AG04449 (cell line): ENCODE measurements around the gene WNK2.

Source experiments
- CTCF ChIA-PET: fragments of 350-600 bp; formaldehyde crosslinking; extraction: SDS; loops from one replicate; lab custom pipeline; 2021; ENCODE audit warnings: antibody characterized with exemption; lab: Yijun Ruan, JAX
- POLR2A ChIA-PET: fragments of 400-600, 350-600 bp; formaldehyde crosslinking; extraction: SDS; loops from one replicate; lab custom pipeline; 2020; ENCODE audit warnings: antibody characterized with exemption, inconsistent platforms; lab: Yijun Ruan, JAX
- DNase-seq: peaks from one replicate; pipeline ENCODE4 v3.0.0-alpha.2; 2010; ENCODE audit warnings: low read depth, low spot score
- H3K4me3 ChIP-seq: 2 replicates; pipeline ENCODE4 v1.5.1; 2011; ENCODE audit warnings: low read depth, mild to moderate bottlenecking, control low read depth, low read length
- CTCF ChIP-seq: IDR thresholded peaks from one replicate; pipeline ENCODE4 v1.5.1; 2011; ENCODE audit warnings: mild to moderate bottlenecking, moderate library complexity, low read length, control low read depth, inconsistent platforms; ENCODE audit not compliant: insufficient read depth; ENCODE audit errors: missing control alignments

WNK2 gene

DNA sequence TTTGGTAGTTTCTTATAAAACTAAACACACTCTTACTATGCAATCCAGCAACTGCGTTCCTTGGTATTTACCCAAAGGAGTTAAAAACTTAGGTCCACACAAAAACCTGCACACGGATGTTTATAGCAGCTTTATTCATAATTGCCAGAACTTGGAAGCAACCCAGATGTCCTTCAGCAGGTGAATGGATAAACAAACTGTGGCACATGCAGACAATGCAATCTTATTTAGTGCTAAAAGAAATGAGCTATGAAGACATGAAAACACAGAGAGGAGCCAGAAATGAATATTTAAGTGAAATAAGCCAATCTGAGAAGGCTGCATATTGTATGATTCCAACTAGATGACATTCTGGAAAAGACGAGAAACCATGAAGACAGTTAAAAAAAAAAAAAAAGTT is 10.7 kb downstream of the WNK2 start:
- no peak for TF ChIP-seq CTCF
- no peak for DNase-seq
- H3K4me3 ChIP-seq: no peak overlapping the region
- POLR2A ChIA-PET: no interaction called here
- CTCF ChIA-PET: no interaction called here

DNA sequence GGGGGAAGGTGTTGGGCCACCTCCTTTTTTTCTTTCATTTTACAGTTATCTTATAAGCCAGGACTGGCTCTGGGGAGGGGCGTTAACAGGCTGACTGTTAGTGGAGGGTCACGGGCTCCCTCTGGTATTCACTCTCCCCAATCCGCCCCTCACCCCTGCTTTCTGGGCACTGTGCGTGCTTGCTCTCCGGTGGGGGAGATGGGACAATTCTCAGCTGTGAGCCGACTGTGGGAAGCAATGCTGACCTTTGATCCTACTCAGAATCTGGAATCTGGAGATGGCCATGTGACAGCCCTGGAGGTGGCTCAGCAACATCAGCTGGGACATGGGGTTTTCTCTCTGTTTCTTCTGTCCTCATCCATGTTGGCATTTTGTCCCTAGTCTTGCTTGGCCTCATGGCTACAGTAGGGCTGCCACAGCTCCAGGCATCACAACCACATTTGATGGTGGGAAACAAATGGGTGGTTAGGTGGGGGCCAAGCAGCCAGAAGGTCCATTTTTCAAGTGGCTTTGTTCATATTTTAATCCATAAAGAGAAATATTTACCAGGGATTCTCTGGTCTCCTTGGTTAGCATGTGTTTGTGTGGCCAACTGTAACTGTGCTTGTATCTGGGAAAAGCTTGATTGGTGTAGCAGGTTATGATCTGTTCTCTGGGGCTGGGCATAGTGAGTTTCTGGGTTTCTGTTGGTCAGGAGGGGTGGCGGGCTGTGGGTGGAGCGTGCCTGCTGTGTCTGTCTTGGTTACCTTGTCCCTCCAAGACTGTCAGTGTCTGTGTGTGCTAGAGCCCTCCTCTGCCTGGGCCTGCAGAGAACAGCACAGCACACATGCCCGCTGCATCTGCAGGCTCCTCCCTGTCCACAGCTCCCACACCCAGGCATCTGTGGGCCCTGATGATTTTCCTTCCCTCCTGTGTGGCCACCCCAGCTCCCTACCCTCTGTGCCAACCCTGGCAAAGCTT is 12.4 kb downstream of the WNK2 start:
- TF ChIP-seq CTCF: no peak
- POLR2A ChIA-PET: no interaction called here
- H3K4me3 ChIP-seq: no peak overlapping the region
- DNase-seq: no peak
- CTCF ChIA-PET: no interaction called here

DNA sequence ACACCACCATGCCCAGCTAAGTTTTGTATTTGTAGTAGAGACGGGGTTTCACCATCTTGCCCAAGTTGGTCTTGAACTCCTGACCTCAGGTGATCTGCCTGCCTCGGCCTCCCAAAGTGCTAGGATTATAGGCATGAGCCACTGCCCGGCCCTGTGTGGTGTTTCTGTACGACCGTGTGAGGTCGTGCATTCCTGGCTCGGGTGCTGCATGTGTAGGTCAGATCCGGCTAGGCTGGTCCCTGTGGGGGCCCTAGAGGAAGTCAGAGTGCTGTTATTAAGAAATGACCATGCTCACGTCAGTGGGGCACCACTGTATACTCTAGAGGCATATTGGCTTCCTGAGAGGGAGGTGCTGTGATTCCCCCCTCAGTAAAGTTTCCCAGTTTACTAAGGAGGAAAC is 13.7 kb downstream of the WNK2 start:
- DNase-seq: no peak
- ChIA-PET CTCF (no interaction called here), POLR2A (no interaction called here)
- TF ChIP-seq CTCF: no peak
- no peak overlapping the region for H3K4me3 ChIP-seq

GRCh38 chr9:93198117-93198837 is 14.3 kb downstream of the WNK2 start:
- CTCF ChIA-PET: no interaction called here
- POLR2A ChIA-PET: no interaction called here
- DNase-seq: no peak
- no peak overlapping the region for H3K4me3 ChIP-seq
- TF ChIP-seq CTCF: no peak

DNA sequence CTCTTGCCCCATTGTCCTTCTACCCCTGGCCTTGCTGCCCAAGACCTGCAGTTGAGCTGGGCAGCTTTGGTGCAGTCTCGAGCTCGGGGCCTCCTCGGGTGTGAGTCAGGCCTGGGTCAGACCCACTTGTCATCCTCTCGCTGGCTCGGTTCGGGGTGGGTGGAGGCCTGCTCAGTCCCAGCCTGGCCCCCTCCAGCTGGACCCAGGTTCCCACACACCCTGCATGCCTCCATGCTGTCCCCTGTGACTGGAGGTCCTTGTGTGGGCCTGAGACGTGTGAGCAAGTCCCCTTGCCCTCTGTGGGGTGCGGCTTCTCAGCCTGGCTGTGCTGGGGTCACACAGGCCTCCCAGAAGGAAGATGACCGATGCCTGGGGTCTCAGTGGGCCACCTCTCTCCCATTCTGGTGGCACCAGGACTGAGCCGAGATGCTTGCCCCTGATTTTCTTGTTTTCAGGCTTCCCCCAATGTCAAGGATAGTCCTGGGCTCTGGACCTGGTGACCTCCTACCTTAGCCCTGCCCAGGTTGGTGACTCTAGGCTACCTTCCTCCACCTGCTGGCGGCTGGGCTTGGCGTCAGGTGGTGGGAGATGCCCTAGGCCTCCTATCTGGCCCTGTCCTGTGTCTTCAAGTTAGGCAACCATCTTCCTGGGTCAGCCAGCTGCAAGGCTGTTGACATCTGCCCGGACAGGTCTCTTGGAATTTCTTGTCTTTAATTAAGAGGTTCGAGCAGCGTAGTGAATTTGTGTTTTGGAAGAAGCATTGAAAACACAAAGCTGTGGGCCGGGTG is 15.1 kb downstream of the WNK2 start:
- ChIA-PET POLR2A (no interaction called here), CTCF (no interaction called here)

More for the DNA sequence above, 15.1 kb downstream of the WNK2 start:
- TF ChIP-seq CTCF: no peak
- no peak for DNase-seq
- no peak overlapping the region for H3K4me3 ChIP-seq
